Liver (tissue), 9 donors: Measurements from ENCODE around the gene USH2A. TPM values are rescaled to one million over a fixed set of nuclear protein-coding genes. Genes with fewer than 3 reads are reported as not detected.

Experiments
- DNase-seq: peaks from one replicate; pipeline ENCODE4 v3.0.0-alpha.2; 2017; ENCODE audit warnings: low spot score
- H3K27ac ChIP-seq, 2 donors: one replicate each; pipeline ENCODE4 v1.7.0; 2013; ENCODE audit warnings: inconsistent platforms in 2 of 2, low read length in 2 of 2, control low read depth in 1 of 2, low read depth in 1 of 2, mild to moderate bottlenecking in 1 of 2
- H3K27me3 ChIP-seq, 4 donors: one replicate each; pipeline versions ENCODE4 v1.6.1 to v1.7.0; 2013; ENCODE audit warnings: low read length in 3 of 4, inconsistent platforms in 1 of 4, mild to moderate bottlenecking in 1 of 4, moderate library complexity in 1 of 4; ENCODE audit not compliant: control insufficient read depth in 4 of 4, insufficient read depth in 4 of 4
- H3K36me3 ChIP-seq, 4 donors: one replicate each; pipeline versions ENCODE4 v1.6.1 to v1.7.0; 2013; ENCODE audit warnings: low read length in 3 of 4, mild to moderate bottlenecking in 3 of 4, low read depth in 1 of 4, moderate library complexity in 1 of 4; ENCODE audit not compliant: control insufficient read depth in 4 of 4, insufficient read depth in 3 of 4
- H3K4me1 ChIP-seq, 4 donors: one replicate each; pipeline versions ENCODE4 v1.6.1 to v1.7.0; 2013; ENCODE audit warnings: low read length in 3 of 4, mild to moderate bottlenecking in 3 of 4, moderate library complexity in 1 of 4; ENCODE audit not compliant: control insufficient read depth in 4 of 4, insufficient read depth in 4 of 4
- H3K4me3 ChIP-seq, 3 donors: one replicate each; pipeline versions ENCODE4 v1.6.1 to v1.7.0; 2013; ENCODE audit warnings: low read length in 3 of 3, control low read depth in 1 of 3, low read depth in 1 of 3, mild to moderate bottlenecking in 1 of 3
- H3K9ac ChIP-seq, 2 donors: one replicate each; pipeline ENCODE4 v1.7.0; 2013; ENCODE audit warnings: low read length in 2 of 2, mild to moderate bottlenecking in 2 of 2, moderate library complexity in 2 of 2, control low read depth in 1 of 2, low read depth in 1 of 2
- H3K9me3 ChIP-seq, 4 donors: one replicate each; pipeline versions ENCODE4 v1.6.1 to v1.7.0; 2013; ENCODE audit warnings: low read length in 3 of 4; ENCODE audit not compliant: control insufficient read depth in 4 of 4
- EGR1 ChIP-seq, 2 donors: IDR thresholded peaks; 2 replicates each; pipeline ENCODE4 v1.6.1; 2016 to 2018; ENCODE audit warnings: antibody characterized with exemption in 2 of 2, low read depth in 2 of 2
- HNF4A ChIP-seq, 2 donors: conservative IDR thresholded peaks; 2 replicates each; pipeline ENCODE4 v1.6.1; 2016; ENCODE audit warnings: antibody characterized with exemption in 2 of 2, mild to moderate bottlenecking in 2 of 2
- HNF4G ChIP-seq: IDR thresholded peaks from 2 replicates; pipeline ENCODE4 v1.6.1; 2016; ENCODE audit warnings: antibody characterized with exemption
- JUND ChIP-seq, 2 donors: IDR thresholded peaks; 2 replicates each; pipeline ENCODE4 v1.6.1; 2016; ENCODE audit warnings: antibody characterized with exemption in 2 of 2
- MAX ChIP-seq: IDR thresholded peaks from 2 replicates; pipeline ENCODE4 v1.6.1; 2016; ENCODE audit warnings: antibody characterized with exemption
- RAD21 ChIP-seq, 2 donors: IDR thresholded peaks; 2 replicates each; pipeline ENCODE4 v1.6.1; 2016; ENCODE audit warnings: antibody characterized with exemption in 2 of 2, mild to moderate bottlenecking in 2 of 2
- RXRA ChIP-seq, 2 donors: IDR thresholded peaks; 2 replicates each; pipeline ENCODE4 v1.6.1; 2017 to 2018; ENCODE audit warnings: antibody characterized with exemption in 2 of 2, mild to moderate bottlenecking in 1 of 2
- TAF1 ChIP-seq: conservative IDR thresholded peaks from 2 replicates; pipeline ENCODE4 v1.6.1; 2016; ENCODE audit warnings: antibody characterized with exemption, mild to moderate bottlenecking
- YY1 ChIP-seq: IDR thresholded peaks from 2 replicates; pipeline ENCODE4 v1.6.1; 2016; ENCODE audit warnings: antibody characterized with exemption, mild to moderate bottlenecking
- ZBTB33 ChIP-seq: IDR thresholded peaks from 2 replicates; pipeline ENCODE4 v1.6.1; 2016; ENCODE audit warnings: antibody characterized with exemption
- WGBS: extraction: QIAGEN DNeasy Blood & Tissue Kit; methylation state at CpG from one replicate; pipeline ENCODE4 v1.1.7; 2013; 5-methylcytosine and 5-hydroxymethylcytosine counted together
- polyA plus RNA-seq, 2 donors: library from polyadenylated mRNA; stranded (reverse) in 1 of 2; unstranded in 1 of 2; fragments of 200-250 nt in 1 of 2; fragments of >200 nt in 1 of 2; fragmentation: Nextera tagmentation in 1 of 2; extraction: Ambion mirVana in 1 of 2; gene quantifications; one replicate each; pipeline versions ENCODE4 v1.2.1 to v1.2.3, GENCODE V29; 2013 to 2015
- total RNA-seq, 2 donors: library from RNA; depleted of rRNA; stranded (reverse); fragments of >200 nt; gene quantifications; one replicate each; pipeline ENCODE4 v1.2.3, GENCODE V29; 2014
- TF ChIP-seq, protein P1 (sequence below): IDR thresholded peaks from 2 replicates; pipeline ENCODE4 v1.6.1; 2016; ENCODE audit warnings: antibody characterized with exemption, mild to moderate bottlenecking
- donor health status: healthy.
- donor health status: healthy.
- donor health status: healthy.
- donor health status: healthy.
- donor health status: healthy.

USH2A gene
- total and polyA plus RNA-seq, 4 donors, result 0.14 to 1.0 (median 0.31) TPM

DNA sequence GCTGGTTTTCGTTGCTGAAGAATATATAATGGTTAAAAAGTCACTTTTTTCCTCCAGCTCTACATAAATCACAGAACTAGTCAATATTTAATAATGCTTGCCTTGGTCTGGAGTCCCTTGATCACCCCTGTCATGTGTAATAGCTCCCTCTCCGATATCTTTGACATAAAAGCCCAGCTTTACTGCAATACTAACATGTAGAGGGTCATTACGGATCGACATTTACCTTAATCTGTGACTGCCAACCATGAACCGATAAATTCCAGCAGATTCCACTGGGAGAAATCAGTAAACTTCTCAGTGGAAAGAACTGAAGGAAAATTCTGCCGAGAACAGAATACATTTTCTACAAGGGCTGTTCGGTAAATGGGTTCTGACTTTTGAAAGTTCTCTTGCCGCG, 459.6 kb downstream of the USH2A start:
- H3K4me1 ChIP-seq, result no peaks in the 10 kb centered on the region
- peaks cover 0 to 4% (median 0%) of the 10 kb centered on the region in 4 donors for H3K27me3 ChIP-seq
- WGBS, result 93% methylated on average over 9 of the region's 9 CpGs
- no peak for DNase-seq
- H3K4me3 ChIP-seq, result no peak overlapping the region
- TF ChIP-seq JUND (IDR thresholded peaks at IDR 0.05) (no peak), MAX (no peak), TAF1 (no peak), RXRA (IDR thresholded peaks at IDR 0.05) (no peak), HNF4G (no peak), HNF4A (conservative IDR thresholded peaks at IDR 0.05) (no peak), RAD21 (IDR thresholded peaks at IDR 0.05) (no peak), YY1 (no peak), ZBTB33 (no peak)
- TF ChIP-seq, protein P1, sequence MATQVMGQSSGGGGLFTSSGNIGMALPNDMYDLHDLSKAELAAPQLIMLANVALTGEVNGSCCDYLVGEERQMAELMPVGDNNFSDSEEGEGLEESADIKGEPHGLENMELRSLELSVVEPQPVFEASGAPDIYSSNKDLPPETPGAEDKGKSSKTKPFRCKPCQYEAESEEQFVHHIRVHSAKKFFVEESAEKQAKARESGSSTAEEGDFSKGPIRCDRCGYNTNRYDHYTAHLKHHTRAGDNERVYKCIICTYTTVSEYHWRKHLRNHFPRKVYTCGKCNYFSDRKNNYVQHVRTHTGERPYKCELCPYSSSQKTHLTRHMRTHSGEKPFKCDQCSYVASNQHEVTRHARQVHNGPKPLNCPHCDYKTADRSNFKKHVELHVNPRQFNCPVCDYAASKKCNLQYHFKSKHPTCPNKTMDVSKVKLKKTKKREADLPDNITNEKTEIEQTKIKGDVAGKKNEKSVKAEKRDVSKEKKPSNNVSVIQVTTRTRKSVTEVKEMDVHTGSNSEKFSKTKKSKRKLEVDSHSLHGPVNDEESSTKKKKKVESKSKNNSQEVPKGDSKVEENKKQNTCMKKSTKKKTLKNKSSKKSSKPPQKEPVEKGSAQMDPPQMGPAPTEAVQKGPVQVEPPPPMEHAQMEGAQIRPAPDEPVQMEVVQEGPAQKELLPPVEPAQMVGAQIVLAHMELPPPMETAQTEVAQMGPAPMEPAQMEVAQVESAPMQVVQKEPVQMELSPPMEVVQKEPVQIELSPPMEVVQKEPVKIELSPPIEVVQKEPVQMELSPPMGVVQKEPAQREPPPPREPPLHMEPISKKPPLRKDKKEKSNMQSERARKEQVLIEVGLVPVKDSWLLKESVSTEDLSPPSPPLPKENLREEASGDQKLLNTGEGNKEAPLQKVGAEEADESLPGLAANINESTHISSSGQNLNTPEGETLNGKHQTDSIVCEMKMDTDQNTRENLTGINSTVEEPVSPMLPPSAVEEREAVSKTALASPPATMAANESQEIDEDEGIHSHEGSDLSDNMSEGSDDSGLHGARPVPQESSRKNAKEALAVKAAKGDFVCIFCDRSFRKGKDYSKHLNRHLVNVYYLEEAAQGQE, result no peak
- no peaks in the 10 kb centered on the region for H3K36me3 ChIP-seq
- H3K27ac ChIP-seq, result no peak overlapping the region
- no peak overlapping the region for H3K9ac ChIP-seq
- no peaks in the 10 kb centered on the region for H3K9me3 ChIP-seq

GRCh38 chr1:215963040-215963439, 460.2 kb downstream of the USH2A start:
- Histone ChIP-seq H3K4me3 (no peak overlapping the region), H3K9me3 (no peaks in the 10 kb centered on the region), H3K4me1 (no peaks in the 10 kb centered on the region), H3K36me3 (no peaks in the 10 kb centered on the region), H3K27ac (no peak overlapping the region), H3K9ac (no peak overlapping the region), H3K27me3 (peaks cover 0 to 4% (median 0%) of the 10 kb centered on the region in 4 donors)
- TF ChIP-seq ZBTB33, result no peak
- TF ChIP-seq YY1, result no peak
- TF ChIP-seq HNF4A (conservative IDR thresholded peaks at IDR 0.05), result no peak
- no peak for TF ChIP-seq EGR1 (IDR thresholded peaks at IDR 0.05; ENCODE audit: low read depth in 2 of 2)
- no peak for TF ChIP-seq RXRA (IDR thresholded peaks at IDR 0.05)
- DNase-seq, result no peak
- 43% methylated on average over 1 of the region's 1 CpG for WGBS
